Mammary epithelial cell (primary cell): ENCODE data around the gene CNPY3.

Experiments used
- EZH2 ChIP-seq: IDR thresholded peaks from 2 replicates; pipeline ENCODE4 v1.6.1; 2012; ENCODE audit warnings: low read length, inconsistent platforms, borderline replicate concordance
- TF ChIP-seq, protein P1 (sequence below), 2 donors: IDR thresholded peaks in 1 of 2; conservative IDR thresholded peaks in 1 of 2; 2 replicates each; pipeline ENCODE4 v1.5.1; 2011 to 2012; ENCODE audit warnings: inconsistent platforms in 2 of 2, low read length in 2 of 2, mild to moderate bottlenecking in 2 of 2, control low read depth in 1 of 2, low read depth in 1 of 2; ENCODE audit not compliant: insufficient read depth in 1 of 2; ENCODE audit errors: extremely low read depth in 1 of 2

DNA sequence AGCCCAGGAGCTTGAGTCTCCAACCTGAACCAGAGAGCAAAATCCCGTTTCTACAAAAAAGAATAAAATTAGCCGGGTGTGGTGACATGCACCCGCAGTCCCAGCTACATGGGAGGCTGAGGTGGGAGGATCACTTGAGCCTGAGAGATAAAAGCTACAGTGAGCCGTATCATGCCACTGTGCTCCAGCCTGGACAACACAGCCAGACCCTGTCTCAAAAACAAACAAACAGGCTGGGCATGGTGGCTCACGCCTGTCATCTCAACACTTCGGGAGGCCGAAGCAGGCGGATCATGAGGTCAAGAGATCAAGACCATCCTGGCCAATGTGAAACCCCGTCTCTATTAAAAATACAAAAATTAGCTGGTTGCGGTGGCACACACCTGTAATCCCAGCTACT is 24.8 kb upstream of the CNPY3 start:
- TF ChIP-seq, protein P1, sequence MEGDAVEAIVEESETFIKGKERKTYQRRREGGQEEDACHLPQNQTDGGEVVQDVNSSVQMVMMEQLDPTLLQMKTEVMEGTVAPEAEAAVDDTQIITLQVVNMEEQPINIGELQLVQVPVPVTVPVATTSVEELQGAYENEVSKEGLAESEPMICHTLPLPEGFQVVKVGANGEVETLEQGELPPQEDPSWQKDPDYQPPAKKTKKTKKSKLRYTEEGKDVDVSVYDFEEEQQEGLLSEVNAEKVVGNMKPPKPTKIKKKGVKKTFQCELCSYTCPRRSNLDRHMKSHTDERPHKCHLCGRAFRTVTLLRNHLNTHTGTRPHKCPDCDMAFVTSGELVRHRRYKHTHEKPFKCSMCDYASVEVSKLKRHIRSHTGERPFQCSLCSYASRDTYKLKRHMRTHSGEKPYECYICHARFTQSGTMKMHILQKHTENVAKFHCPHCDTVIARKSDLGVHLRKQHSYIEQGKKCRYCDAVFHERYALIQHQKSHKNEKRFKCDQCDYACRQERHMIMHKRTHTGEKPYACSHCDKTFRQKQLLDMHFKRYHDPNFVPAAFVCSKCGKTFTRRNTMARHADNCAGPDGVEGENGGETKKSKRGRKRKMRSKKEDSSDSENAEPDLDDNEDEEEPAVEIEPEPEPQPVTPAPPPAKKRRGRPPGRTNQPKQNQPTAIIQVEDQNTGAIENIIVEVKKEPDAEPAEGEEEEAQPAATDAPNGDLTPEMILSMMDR (conservative IDR thresholded peaks at IDR 0.05 in 1 of 2, IDR thresholded peaks at IDR 0.05 in 1 of 2; ENCODE audit: extremely low read depth in 1 of 2, insufficient read depth in 1 of 2, low read depth in 1 of 2, low read length in 2 of 2), result no peak
- no peak for TF ChIP-seq EZH2
